Fibroblast of mammary gland (primary cell): ENCODE results near the gene RNGTT.

Source experiments
- DNase-seq: peaks from one replicate; pipeline ENCODE4 v3.0.0-alpha.2; 2010; ENCODE audit warnings: low read depth
- H3K4me3 ChIP-seq: 2 replicates; pipeline ENCODE4 v1.5.1; 2011; ENCODE audit warnings: low read depth, mild to moderate bottlenecking, low read length, moderate library complexity; ENCODE audit not compliant: control insufficient read depth
- TF ChIP-seq, protein P1 (sequence below): conservative IDR thresholded peaks from 2 replicates; pipeline ENCODE4 v1.5.1; 2011; ENCODE audit warnings: low read depth, low read length, inconsistent platforms; ENCODE audit not compliant: control insufficient read depth, insufficient read depth

Gene RNGTT

DNA sequence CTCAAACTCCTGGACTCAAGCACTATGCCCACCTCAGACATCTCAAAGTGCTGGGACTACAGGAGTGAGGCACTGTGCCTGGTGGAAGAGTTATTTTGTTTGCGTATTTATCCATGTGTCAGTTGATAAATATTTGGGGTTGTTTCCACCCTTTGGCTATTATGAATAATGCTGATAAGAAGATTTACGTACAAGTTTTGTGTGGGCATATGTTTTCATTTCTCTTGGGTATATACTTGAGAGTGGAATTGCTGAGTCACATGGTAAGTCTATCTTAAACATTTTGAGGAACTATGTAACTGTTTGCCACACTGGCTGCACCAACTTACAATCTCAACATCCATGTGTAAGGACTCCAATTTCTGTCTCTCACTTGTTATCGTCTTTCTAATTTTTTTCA lies 200.3 kb downstream of the RNGTT start:
- TF ChIP-seq, protein P1, sequence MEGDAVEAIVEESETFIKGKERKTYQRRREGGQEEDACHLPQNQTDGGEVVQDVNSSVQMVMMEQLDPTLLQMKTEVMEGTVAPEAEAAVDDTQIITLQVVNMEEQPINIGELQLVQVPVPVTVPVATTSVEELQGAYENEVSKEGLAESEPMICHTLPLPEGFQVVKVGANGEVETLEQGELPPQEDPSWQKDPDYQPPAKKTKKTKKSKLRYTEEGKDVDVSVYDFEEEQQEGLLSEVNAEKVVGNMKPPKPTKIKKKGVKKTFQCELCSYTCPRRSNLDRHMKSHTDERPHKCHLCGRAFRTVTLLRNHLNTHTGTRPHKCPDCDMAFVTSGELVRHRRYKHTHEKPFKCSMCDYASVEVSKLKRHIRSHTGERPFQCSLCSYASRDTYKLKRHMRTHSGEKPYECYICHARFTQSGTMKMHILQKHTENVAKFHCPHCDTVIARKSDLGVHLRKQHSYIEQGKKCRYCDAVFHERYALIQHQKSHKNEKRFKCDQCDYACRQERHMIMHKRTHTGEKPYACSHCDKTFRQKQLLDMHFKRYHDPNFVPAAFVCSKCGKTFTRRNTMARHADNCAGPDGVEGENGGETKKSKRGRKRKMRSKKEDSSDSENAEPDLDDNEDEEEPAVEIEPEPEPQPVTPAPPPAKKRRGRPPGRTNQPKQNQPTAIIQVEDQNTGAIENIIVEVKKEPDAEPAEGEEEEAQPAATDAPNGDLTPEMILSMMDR = no peak
- H3K4me3 ChIP-seq = no peak overlapping the region
- no peak for DNase-seq

DNA sequence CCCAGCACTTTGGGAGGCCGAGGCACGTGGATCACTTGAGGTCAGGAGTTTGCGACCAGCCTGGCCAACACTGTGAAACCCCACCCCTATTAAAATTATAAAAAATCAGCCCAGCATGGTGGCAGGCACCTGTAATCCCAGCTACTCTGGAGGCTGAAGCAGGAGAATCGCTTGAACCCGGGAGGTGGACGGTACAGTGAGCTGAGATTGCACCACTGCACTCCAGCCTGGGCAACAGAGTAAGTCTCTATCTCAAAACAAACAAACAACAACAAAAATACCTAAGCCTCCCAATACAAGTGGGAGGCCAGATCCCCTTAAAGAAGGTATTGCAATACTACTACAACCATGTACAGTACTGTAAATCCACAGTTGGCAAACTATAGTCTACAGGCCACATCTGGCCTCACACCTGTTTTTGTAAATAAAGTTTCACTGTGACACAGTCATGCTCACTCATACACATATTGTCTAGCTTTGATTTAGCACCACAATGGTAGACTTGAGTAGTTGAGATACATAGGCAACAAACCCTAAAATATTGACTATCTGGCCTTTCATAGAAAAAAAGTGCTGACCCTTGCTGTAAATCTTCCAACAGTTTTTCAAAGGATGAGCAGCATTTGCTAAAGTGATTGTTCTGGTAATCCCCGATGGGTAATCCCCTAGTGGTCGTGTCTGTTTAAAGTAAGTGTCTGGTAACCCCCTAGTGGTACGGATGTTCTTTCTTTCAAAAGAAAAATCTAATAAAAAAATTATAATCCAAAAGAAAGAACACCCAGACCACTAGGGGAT lies 202.0 kb downstream of the RNGTT start:
- H3K4me3 ChIP-seq = no peak overlapping the region
- no peak for DNase-seq
- TF ChIP-seq, protein P1 = no peak

DNA sequence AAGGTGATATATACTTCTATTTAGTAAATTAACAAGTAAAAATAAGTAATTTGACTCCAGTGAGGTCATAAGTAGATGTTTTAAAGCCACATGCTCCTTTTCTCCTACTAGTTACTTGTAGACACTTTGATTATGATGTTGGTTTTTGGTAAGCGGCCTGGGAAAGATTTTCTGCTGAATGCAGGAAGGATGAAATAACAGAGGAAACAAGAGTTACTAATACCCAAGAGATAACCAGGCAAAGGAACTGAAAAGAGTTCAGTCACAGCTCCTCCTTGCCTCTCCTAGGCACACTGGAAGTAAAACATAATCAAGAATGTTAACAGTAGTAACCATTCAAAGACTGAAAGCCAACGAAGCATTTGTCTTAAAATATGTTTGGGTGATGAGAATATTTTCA lies 203.3 kb downstream of the RNGTT start:
- H3K4me3 ChIP-seq = no peak overlapping the region
- DNase-seq = no peak
- TF ChIP-seq, protein P1 = no peak

DNA sequence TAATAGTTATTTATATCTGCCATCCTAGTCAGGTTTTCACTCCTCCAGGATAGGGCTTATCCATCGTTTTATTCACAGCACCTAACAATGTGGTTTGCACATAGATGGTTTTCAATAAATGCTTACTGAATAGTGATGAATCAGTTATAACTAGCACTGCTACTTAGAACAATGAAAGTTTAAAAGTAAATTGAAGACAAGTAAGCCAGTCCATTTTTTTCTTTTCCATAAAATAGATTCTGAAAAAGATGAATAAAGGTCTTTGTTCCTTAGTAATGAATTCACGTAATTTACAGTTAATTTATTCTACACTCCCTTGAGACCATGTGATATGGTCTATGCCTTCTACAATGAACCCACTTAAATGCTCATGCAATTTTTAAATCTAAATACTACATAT lies 212.5 kb downstream of the RNGTT start:
- DNase-seq = no peak
- H3K4me3 ChIP-seq = no peak overlapping the region
- TF ChIP-seq, protein P1 = no peak

DNA sequence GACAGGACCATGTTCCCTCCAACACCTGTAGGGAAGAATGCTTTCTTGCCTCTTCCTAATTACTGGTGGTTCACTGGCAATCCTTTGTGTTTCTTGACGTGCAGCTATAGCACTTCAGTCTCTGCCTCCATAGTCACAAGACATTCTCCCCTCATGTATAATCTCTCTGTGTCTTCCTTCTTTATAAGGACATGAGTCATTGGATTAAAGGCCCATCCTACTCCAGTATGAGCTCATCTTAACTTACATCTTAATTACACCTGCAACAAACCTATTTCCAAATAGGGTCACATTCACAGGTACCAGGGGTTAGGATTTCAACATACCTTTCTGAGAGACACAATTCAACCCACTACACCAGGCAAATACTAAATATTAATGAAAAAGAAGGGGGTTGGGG lies 213.6 kb downstream of the RNGTT start:
- DNase-seq = peak; percentile 17
- no peak overlapping the region for H3K4me3 ChIP-seq
- TF ChIP-seq, protein P1 = no peak

DNA sequence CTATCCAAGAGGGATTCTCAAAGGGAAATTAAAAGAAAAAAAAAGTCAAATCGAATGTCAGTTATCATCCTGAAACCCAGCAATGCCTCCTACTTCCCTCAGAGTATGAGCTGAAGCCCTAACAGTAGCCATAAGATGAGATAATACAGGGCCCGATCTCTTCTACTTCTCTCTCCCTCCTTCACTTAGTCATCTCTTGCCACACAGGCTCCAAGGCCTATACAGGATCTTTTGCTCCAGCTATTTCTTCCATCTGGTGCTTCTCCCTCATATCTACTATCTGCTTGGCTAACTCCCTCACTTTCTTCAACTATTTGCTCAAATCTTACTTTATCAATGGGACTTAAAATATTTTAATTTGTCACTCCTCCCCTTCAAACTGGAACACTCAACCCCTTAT lies 215.3 kb downstream of the RNGTT start:
- TF ChIP-seq, protein P1 = no peak
- no peak overlapping the region for H3K4me3 ChIP-seq
- peak; percentile 28 for DNase-seq
